ENCODE results near the gene STS. TPM values are rescaled to one million over a fixed set of nuclear protein-coding genes. Genes with fewer than 3 reads are reported as not detected.
A peak's percentile ranks its signal among the peaks of the same experiment; 100 is the strongest.

Gene STS
- total and polyA plus RNA-seq, 2 of the 4 experiments (the other 2 are of a cell fraction) = 2.6 to 3.4 TPM

DNA sequence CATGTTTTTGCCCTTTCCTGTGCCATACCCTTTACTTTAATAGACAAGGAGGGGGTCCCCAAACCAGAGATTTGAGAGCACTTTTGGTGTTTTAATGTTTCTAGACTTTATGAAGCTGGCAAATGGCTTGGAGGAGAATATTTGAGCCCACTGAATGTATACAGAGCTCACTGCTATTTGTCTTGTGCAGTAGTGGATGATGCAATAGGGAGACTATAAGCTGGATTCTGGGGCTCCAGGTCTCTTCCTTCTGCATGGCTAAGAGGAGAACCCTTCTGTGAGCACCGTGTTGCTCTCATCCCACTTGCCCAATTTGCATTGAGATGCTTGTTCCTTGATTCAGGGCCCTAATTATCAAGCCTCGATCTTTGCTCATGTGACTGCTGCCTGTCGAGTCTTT, 9.4 kb downstream of the STS start:
- Histone ChIP-seq H3K4me2 (ENCODE audit: low read depth, low read length) (no peak overlapping the region), H3K4me3 (ENCODE audit: insufficient read depth, low read depth, low read length) (no peak overlapping the region), H3K9ac (ENCODE audit: low read depth, low read length) (no peak overlapping the region), H2AK5ac (ENCODE audit: low read depth, low read length) (no peak overlapping the region), H2BK20ac (ENCODE audit: low read depth, low read length) (no peak overlapping the region), H3K9me1 (ENCODE audit: insufficient read depth, low read length) (no peaks in the 10 kb centered on the region), H4K5ac (ENCODE audit: low read depth, low read length) (no peak overlapping the region), H3K14ac (replicated peaks; ENCODE audit: low read depth, low read length) (no peak overlapping the region), H4K91ac (ENCODE audit: insufficient read depth, low read depth, low read length) (no peak overlapping the region), H3K27me3 (ENCODE audit: control insufficient read depth, insufficient read depth, low read length) (peaks cover 8% of the 10 kb centered on the region; the same call in 1 of the 2 replicates), H3K36me3 (ENCODE audit: control insufficient read depth, insufficient read depth, low read length) (no peaks in the 10 kb centered on the region), H3K4me1 (ENCODE audit: control insufficient read depth, insufficient read depth, low read length) (no peaks in the 10 kb centered on the region; the same call in 1 of the 2 replicates), H2BK15ac (ENCODE audit: low read depth, low read length) (no peak overlapping the region), H3K27ac (ENCODE audit: insufficient read depth, low read length) (no peak overlapping the region), H2AK9ac (replicated peaks; ENCODE audit: low read depth, low read length, poor library complexity) (no peak overlapping the region), H3K9me3 (ENCODE audit: control insufficient read depth, insufficient read depth, low read length) (no peaks in the 10 kb centered on the region), H4K20me1 (ENCODE audit: insufficient read depth, low read length) (no peaks in the 10 kb centered on the region), H2BK120ac (ENCODE audit: low read depth, low read length) (no peak overlapping the region), H3K4ac (ENCODE audit: low read depth, low read length) (no peak overlapping the region), H4K8ac (ENCODE audit: low read depth in 2 of 2, low read length in 2 of 2) (no peak overlapping the region), H2AFZ (replicated peaks; ENCODE audit: low read length, poor library complexity) (no peak overlapping the region), H3K79me1 (ENCODE audit: low read depth in 1 of 2, low read length in 2 of 2) (no peaks in the 10 kb centered on the region), H3K23ac (ENCODE audit: low read depth, low read length) (no peak overlapping the region), H3K56ac (ENCODE audit: extremely low read depth, insufficient read depth, low read length) (no peak overlapping the region), H3K18ac (ENCODE audit: low read depth, low read length) (no peak overlapping the region), H2BK5ac (ENCODE audit: low read depth, low read length, poor library complexity, severe bottlenecking) (no peak overlapping the region)
- whole genome bisulfite sequencing, 2 experiments (ENCODE audit: extremely low coverage in 2 of 2, insufficient read length in 1 of 2) = 60% methylated on average over 2 of the region's 3 CpGs; no CpG with 5 or more reads in 1 of the 2 experiments
- dilution Hi-C loops (cut with HindIII; ENCODE audit: low sequenced_read_pairs, unreplicated experiment) = no loop called here
- ATAC-seq (ENCODE audit: low read depth) = no peak
- no peak for DNase-seq
- ChIA-PET POLR2A (ENCODE audit: unreplicated experiment) (no interaction called here), CTCF (no interaction called here)
- intact Hi-C loops (cut with micrococcal nuclease) = no loop called here
- no TSS peak for BruUV-seq (replicated peaks)
- in situ Hi-C loops (cut with MboI; ENCODE audit: low sequenced_read_pairs) = no loop called here
- TF ChIP-seq, protein P1, sequence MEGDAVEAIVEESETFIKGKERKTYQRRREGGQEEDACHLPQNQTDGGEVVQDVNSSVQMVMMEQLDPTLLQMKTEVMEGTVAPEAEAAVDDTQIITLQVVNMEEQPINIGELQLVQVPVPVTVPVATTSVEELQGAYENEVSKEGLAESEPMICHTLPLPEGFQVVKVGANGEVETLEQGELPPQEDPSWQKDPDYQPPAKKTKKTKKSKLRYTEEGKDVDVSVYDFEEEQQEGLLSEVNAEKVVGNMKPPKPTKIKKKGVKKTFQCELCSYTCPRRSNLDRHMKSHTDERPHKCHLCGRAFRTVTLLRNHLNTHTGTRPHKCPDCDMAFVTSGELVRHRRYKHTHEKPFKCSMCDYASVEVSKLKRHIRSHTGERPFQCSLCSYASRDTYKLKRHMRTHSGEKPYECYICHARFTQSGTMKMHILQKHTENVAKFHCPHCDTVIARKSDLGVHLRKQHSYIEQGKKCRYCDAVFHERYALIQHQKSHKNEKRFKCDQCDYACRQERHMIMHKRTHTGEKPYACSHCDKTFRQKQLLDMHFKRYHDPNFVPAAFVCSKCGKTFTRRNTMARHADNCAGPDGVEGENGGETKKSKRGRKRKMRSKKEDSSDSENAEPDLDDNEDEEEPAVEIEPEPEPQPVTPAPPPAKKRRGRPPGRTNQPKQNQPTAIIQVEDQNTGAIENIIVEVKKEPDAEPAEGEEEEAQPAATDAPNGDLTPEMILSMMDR (conservative IDR thresholded peaks at IDR 0.05; ENCODE audit: low read depth, low read length) = no peak
- peak; percentile 56 for TF ChIP-seq CEBPB (IDR thresholded peaks at IDR 0.05; ENCODE audit: low read depth, low read length)

All from IMR-90 (cell line).